GM19025 (cell line): ENCODE measurements around the gene DLX3.

ENCODE experiments used
- ATAC-seq: cut with Tn5 transposase; IDR thresholded peaks from one replicate; pipeline ENCODE4 v1.9.1; 2021; ENCODE audit warnings: mild to moderate bottlenecking, low read depth, moderate library complexity; ENCODE audit not compliant: unreplicated experiment

The DLX3 gene

GRCh38 chr17:49964303-49964768 is 30.7 kb downstream of the DLX3 start:
- no peak for ATAC-seq

DNA sequence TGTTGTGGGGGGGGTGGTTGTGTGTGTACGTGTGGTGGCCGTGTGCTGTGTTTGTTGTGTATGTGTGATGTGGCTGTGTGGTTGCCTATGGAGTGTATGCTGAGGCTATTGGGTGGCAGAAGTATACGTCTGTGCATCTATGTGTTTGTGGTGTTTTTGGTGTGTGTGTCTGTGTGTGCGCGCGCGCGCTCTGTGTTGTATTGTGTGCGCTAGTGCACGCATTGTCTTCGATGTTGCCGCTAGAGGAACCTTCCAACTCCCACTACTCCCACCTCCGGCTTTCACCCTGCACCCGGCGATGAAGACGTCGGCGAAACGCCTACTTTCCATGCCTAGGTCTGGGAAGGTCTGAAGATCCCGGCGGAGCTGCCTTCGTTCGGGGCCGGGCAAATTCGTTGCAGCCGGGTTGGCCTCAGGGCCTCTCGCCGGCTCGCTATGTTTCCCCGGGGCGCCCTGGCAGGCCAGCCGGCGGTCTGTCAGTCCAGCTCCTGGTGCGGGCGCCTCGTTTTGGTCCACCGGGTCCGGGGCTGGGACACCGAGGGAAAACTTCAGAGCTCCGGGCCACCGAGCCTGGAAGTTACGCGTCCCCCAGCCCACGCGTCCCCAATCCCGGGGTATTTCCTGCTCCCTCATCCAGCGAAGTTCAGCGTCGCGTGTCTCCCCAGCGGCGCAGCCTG is 31.3 kb downstream of the DLX3 start:
- no peak for ATAC-seq

- ATAC-seq: no peak
Observed at GRCh38 chr17:49963309-49963625, 31.8 kb downstream of the DLX3 start.

- ATAC-seq: no peak
Observed at GRCh38 chr17:49962599-49963308, 32.3 kb downstream of the DLX3 start.

GRCh38 chr17:49959183-49959935 is 35.7 kb downstream of the DLX3 start:
- no peak for ATAC-seq

DNA sequence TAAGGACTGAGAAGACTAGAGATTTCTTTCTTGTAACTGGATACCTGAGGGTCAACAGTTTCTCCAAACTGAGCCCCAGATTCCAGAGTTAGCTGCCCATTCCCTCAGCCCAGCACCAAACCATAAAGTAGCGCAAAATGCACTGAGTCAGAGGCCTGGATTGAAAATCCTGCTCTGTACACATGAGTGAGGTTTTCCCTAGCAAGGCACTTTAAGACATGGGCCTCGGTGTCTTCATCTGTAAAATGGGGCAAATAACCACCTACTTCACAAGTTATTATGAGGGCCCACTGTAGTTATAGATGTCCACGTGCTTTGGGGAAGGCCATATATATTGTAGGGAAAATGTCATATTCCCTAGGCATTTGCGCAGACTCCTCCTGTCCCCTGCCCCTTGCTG is 36.3 kb downstream of the DLX3 start:
- ATAC-seq: no peak

DNA sequence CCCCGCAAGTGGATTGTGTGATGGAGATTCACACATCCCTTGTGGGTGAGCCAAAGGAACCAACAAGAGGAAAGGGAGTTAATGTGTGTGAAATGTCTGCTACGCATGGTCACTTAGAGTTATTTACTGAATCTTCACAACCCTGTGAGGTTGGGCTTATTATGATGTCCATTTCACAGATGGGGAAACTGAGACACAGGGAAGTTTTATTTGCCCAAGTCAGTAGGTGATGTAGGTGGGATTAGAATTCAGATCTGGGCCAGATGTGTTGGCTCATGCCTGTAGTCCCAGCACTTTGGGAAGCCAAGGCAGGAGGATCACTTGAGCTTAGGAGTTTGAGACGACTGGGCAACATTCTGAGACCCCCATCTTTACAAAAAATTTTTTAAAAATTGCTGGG is 37.7 kb downstream of the DLX3 start:
- no peak for ATAC-seq

DNA sequence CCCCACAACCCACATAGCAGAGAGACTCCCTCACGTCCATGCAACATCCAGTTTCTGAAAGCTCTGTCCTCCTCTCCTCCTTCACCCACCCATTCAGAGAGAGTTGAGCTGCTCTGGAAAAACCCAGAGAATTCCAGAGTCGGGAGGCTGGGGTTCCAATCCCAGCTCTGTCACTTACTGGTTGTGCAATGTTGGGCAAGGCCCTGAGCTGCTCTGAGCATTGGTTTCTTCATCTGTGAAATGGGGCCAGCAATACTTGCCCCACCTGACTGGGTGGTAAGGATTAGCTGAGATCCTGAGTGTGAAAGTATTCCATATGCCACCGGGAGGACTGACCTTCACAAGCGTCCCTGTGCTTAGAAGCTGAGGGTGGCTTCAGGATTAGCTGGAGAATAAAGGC is 38.2 kb downstream of the DLX3 start:
- no peak for ATAC-seq

GRCh38 chr17:49955157-49955556 is 39.9 kb downstream of the DLX3 start:
- no peak for ATAC-seq

GRCh38 chr17:49952912-49953497 is 42.0 kb downstream of the DLX3 start:
- ATAC-seq: no peak

- ATAC-seq: no peak
Observed at GRCh38 chr17:49952209-49952911, 42.7 kb downstream of the DLX3 start.

DNA sequence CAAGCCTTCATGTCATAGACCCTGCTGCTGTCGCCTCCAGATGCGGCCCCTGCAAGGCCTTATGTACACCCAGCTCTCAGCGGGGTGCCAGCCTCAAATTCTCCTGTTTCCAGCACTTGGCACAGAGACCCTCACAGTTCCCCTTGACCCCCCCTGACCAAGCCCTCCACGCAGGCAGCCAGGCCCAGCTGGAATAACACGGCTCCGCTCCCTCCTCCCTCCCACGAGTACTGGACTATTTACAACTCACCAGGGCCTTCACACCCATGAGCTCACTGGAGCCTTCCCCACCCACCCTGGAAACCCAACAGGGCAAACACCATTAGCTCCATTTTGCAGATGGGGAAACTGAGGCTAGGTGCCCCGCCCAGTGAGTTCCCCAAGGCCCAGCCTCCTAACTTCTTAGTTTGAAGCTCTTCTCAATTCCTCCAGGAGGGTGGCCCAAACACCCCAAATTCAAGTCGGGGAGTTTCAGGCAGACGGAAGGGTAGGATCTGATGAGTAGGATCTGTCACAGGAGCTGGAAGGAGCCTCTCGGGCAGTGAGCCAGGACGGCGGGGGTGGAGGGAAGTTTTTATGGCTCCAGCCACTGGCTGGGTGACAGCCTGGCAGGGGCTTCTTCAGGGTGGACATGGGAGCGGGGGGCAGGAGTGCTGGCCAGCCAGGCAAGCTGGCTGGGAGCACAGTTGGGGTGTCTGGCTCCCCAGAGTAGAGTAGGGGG is 43.5 kb downstream of the DLX3 start:
- no peak for ATAC-seq

DNA sequence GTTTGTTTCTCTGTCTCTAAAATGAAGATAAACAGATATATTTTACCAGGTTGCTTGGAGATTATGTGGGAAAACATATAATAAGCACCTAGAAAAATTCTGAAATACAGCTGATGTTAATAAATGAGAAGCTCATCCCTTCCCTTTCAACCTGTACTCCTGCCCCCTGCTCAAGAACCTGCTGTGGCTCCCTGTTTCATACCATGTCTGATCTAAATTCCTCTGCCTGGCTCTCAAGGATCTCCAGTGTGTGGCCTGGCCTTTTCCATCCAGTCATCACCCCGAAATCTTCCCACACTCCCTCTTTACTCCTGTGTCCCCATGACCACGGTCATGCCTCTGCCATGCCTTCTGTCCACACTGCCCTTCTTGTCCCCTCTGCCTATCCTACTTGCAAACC is 45.4 kb downstream of the DLX3 start:
- no peak for ATAC-seq

- ATAC-seq: no peak
Observed at GRCh38 chr17:49946964-49947584, 48.0 kb downstream of the DLX3 start.

DNA sequence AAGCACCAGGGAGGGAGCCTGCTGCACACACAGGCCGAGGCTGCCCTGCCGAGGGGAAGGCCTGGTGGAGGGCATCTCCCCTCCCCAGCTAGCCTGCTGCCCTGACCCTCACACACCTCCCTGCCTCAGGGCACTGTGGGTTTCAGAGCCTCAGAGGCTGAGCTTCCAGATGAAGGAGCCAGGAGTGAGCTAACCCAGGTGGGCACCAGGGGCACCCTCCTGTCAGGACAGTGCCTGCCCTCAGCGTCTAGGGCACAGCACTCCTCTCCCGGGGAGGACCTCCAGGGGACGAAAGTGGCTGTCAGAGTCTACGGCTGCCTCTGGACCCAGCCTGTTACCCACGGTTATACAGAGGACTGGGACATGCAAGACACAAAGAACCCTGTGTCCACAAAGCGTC is 48.8 kb downstream of the DLX3 start:
- ATAC-seq: no peak

DNA sequence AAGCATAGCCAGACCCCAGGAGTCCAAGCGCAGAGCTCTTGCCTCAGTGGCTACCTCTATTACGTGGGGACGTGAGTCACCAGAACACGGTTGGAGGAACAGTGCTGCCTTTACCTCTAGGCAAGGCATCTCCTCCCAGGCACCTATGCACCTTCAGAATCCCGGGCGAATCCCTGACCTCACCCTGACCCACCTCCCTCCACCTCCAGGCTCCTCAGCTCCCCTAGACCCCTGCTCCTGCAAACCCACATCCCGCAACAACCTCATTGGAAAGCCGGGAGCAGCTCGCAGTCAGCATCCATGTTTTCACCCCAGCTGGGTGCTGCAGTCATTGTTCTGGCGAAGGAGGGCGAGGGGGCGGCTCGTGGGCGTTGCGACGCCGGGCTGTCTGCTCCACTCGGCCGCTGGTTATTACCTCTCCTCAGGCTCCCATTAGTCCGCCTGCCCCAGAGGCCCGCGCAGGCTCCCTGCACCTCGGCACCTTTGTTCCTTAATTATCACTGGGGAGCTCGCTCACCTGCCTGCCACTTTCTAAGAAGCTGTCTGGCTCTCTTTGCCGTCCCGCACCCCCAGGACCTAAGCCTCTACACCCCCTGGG is 50.7 kb downstream of the DLX3 start:
- no peak for ATAC-seq

DNA sequence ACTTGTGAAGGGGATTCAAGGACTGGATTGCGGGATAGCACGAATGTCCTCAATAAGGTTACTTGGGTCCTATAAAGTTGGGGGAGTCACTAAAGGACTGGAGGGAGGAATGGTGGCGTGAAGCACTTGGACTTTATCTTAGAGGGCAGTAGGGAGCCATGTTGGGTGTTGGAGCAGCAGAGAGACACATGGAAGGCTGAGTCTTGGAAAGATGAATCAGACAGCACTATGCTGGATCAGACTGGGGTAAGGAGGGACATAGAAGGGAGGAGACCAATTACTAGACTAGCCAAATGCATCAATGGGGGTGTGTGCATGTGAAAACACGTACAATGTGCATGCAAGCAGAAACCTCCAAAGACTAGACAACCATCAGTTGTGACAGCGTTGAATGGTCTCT is 52.1 kb downstream of the DLX3 start:
- no peak for ATAC-seq

DNA sequence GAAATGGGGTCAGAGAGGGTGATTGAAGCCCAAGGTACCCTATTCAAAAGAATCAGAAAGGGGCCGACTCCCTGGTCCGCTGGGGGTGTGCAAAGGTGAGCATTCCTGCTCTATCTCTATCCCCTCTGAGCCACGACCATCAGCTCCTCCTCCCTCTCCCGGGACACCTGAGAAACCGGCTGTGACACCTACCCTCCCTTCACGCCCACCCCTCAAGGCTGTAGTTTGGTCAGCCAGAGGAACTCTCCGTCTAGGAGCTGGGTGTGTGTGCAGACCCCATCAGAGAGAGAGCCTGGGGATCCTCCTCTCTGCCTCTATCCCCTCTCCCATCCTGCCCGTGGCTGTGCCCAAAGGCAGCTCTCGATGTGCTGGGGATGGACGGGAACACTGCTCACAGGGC is 53.6 kb downstream of the DLX3 start:
- no peak for ATAC-seq
